ENCODE measurements around the gene ZSCAN1.

ZSCAN1 gene

DNA sequence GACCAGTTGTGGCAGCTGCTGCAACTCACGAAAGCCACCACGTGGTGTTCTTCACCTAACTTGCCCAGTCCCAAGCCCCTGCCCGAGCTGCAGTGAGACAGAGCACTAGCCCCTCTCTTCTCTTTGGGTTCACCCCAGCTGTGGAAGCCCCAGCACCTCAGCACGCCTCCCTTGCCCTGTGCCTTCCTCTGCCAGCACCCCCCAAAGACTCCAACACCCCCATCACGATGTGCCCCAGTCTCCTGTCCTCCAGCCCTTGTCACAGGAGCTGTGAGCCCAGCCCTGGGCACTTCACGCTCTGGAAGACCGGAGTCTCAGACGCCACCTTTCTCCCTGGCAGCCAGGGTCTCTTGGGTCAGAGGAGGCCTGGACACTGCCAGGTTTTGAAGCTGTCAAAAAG lies 23.0 kb downstream of the ZSCAN1 start:
- Histone ChIP-seq H4K20me1 (ENCODE audit: insufficient read depth, low read length, poor library complexity, severe bottlenecking) (no peaks in the 10 kb centered on the region), H3K4me1 (ENCODE audit: insufficient read depth, low read length, poor library complexity, severe bottlenecking) (peaks cover 7% of the 10 kb centered on the region), H2AFZ (ENCODE audit: low read length) (no peak overlapping the region), H3K4me3 (ENCODE audit: low read length, poor library complexity, severe bottlenecking) (no peak overlapping the region), H3K9me2 (replicated peaks; ENCODE audit: low read depth, low read length) (no peaks in the 10 kb centered on the region), H3K4me2 (ENCODE audit: low read depth, low read length, poor library complexity, severe bottlenecking) (no peak overlapping the region), H3K9ac (ENCODE audit: low read depth, low read length, poor library complexity, severe bottlenecking) (no peak overlapping the region), H3K9me3 (ENCODE audit: insufficient read depth, low read depth, low read length) (peaks cover 8% of the 10 kb centered on the region; the same call in 1 of the 2 replicates), H3K36me3 (ENCODE audit: insufficient read depth, low read length) (no peaks in the 10 kb centered on the region), H3K79me2 (ENCODE audit: insufficient read depth, low read length) (no peaks in the 10 kb centered on the region), H3F3A (ENCODE audit: low read depth) (no peaks in the 10 kb centered on the region), H3K27me3 (ENCODE audit: insufficient read depth, low read length, poor library complexity, severe bottlenecking) (no peaks in the 10 kb centered on the region)
- TF ChIP-seq, protein P1, sequence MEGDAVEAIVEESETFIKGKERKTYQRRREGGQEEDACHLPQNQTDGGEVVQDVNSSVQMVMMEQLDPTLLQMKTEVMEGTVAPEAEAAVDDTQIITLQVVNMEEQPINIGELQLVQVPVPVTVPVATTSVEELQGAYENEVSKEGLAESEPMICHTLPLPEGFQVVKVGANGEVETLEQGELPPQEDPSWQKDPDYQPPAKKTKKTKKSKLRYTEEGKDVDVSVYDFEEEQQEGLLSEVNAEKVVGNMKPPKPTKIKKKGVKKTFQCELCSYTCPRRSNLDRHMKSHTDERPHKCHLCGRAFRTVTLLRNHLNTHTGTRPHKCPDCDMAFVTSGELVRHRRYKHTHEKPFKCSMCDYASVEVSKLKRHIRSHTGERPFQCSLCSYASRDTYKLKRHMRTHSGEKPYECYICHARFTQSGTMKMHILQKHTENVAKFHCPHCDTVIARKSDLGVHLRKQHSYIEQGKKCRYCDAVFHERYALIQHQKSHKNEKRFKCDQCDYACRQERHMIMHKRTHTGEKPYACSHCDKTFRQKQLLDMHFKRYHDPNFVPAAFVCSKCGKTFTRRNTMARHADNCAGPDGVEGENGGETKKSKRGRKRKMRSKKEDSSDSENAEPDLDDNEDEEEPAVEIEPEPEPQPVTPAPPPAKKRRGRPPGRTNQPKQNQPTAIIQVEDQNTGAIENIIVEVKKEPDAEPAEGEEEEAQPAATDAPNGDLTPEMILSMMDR (conservative IDR thresholded peaks at IDR 0.05; ENCODE audit: low read length): no peak
- TF ChIP-seq EZH2phosphoT487 (IDR thresholded peaks at IDR 0.05; ENCODE audit: borderline replicate concordance): no peak

DNA sequence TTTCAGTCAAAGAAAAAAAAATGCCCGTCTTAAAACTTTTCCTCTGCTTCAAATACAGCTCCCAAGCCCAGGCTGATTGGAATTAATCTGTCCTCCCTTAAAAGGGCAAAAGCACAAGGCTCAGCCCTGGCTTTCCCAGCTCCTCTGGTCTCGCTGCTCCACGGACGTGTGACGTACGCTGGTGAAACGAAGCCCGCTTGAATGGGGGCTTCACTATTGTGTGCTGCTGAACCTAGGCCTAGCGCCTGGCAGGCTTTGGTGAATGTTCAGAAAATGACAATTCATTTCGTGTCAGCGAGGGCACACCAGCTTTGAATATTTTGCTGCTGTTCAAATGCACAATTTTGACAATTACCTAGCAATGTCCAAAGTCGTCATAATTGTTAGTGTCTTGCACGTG lies 24.6 kb downstream of the ZSCAN1 start:
- Histone ChIP-seq H3K4me3 (ENCODE audit: low read length, poor library complexity, severe bottlenecking) (peak overlapping the region; percentile 75), H3K4me2 (ENCODE audit: low read depth, low read length, poor library complexity, severe bottlenecking) (peak overlapping the region; percentile 65)

DNA sequence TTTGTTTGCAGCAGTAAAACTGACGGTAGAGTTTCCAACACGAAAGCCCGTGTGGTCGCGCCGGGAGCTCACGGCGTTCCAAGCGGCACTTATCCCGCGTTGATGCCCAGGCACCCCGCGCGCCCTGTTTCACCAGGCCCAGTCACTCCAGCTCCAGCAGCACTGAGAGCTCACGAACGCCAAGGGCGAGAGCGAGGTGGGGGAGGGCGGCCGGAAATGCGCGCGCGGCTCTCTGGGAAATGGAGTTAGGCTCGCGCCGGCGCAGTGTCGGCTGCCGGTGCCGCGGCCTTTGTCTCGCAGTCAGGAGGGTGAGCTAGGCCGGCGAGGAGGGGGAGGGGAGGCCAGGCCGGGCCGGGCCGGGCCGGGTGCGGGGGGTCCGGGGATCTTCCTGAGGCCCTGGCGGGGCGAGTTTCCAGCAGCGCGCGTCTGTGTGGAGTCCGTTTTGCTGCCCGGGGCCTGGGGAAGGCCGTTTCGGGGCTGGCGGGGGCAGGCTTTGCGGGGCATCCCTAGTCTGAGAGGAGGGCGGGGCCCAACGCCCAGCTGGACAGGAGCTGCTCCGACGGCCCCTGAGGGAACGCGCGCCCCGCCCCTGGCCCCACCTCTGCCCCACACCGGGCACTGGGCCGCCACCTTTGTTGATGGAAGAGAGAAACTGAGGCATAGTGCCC lies 25.3 kb downstream of the ZSCAN1 start, which contains the start of gene ZNF135:
Gene ZNF135 (plus strand): TSS at position 280 of the 668 bp plus-strand sequence. CDS start 721 bp downstream, outside the sequence.
- peak within 1 kb of the TSS; percentile 65 for H3K4me2 ChIP-seq (ENCODE audit: low read depth, low read length, poor library complexity, severe bottlenecking)

More for the DNA sequence above, 24.6 kb downstream of the ZSCAN1 start:
- H3K79me2 ChIP-seq (ENCODE audit: insufficient read depth, low read length): no peaks in the 10 kb centered on the region
- peak overlapping the region; percentile 88; the same call in 1 of the 2 replicates for H2AFZ ChIP-seq (ENCODE audit: low read length)
- no peaks in the 10 kb centered on the region for H3K36me3 ChIP-seq (ENCODE audit: insufficient read depth, low read length)
- no peaks in the 10 kb centered on the region for H3F3A ChIP-seq (ENCODE audit: low read depth)
- H3K9ac ChIP-seq (ENCODE audit: low read depth, low read length, poor library complexity, severe bottlenecking): peak overlapping the region; percentile 83
- H4K20me1 ChIP-seq (ENCODE audit: insufficient read depth, low read length, poor library complexity, severe bottlenecking): no peaks in the 10 kb centered on the region
- H3K9me3 ChIP-seq (ENCODE audit: insufficient read depth, low read depth, low read length): peaks cover 7% of the 10 kb centered on the region; the same call in 1 of the 2 replicates
- H3K4me1 ChIP-seq (ENCODE audit: insufficient read depth, low read length, poor library complexity, severe bottlenecking): peaks cover 7% of the 10 kb centered on the region
- no peak for TF ChIP-seq EZH2phosphoT487 (IDR thresholded peaks at IDR 0.05; ENCODE audit: borderline replicate concordance)
- TF ChIP-seq, protein P1 (conservative IDR thresholded peaks at IDR 0.05; ENCODE audit: low read length): no peak
- H3K27me3 ChIP-seq (ENCODE audit: insufficient read depth, low read length, poor library complexity, severe bottlenecking): no peaks in the 10 kb centered on the region
- no peaks in the 10 kb centered on the region for H3K9me2 ChIP-seq (replicated peaks; ENCODE audit: low read depth, low read length)

More for the DNA sequence above, 25.3 kb downstream of the ZSCAN1 start, which contains the start of gene ZNF135:
- H3K79me2 ChIP-seq (ENCODE audit: insufficient read depth, low read length): no peaks in the 10 kb centered on the region
- H4K20me1 ChIP-seq (ENCODE audit: insufficient read depth, low read length, poor library complexity, severe bottlenecking): no peaks in the 10 kb centered on the region
- TF ChIP-seq, protein P1 (conservative IDR thresholded peaks at IDR 0.05; ENCODE audit: low read length): no peak
- TF ChIP-seq EZH2phosphoT487 (IDR thresholded peaks at IDR 0.05; ENCODE audit: borderline replicate concordance): no peak
- no peaks in the 10 kb centered on the region for H3K27me3 ChIP-seq (ENCODE audit: insufficient read depth, low read length, poor library complexity, severe bottlenecking)
- peaks cover 7% of the 10 kb centered on the region; the same call in 1 of the 2 replicates for H3K9me3 ChIP-seq (ENCODE audit: insufficient read depth, low read depth, low read length)
- H2AFZ ChIP-seq (ENCODE audit: low read length): peak within 1 kb of the TSS; percentile 88
- no peaks in the 10 kb centered on the region for H3F3A ChIP-seq (ENCODE audit: low read depth)
- H3K4me3 ChIP-seq (ENCODE audit: low read length, poor library complexity, severe bottlenecking): peak within 1 kb of the TSS; percentile 75
- peak within 1 kb of the TSS; percentile 83 for H3K9ac ChIP-seq (ENCODE audit: low read depth, low read length, poor library complexity, severe bottlenecking)
- H3K36me3 ChIP-seq (ENCODE audit: insufficient read depth, low read length): no peaks in the 10 kb centered on the region
- H3K4me1 ChIP-seq (ENCODE audit: insufficient read depth, low read length, poor library complexity, severe bottlenecking): peaks cover 7% of the 10 kb centered on the region
- H3K9me2 ChIP-seq (replicated peaks; ENCODE audit: low read depth, low read length): no peaks in the 10 kb centered on the region
